PC-3 (cell line): Measurements from ENCODE around the gene ZNF862.

Experiments
- CTCF ChIP-seq: fragments of 300-600 bp; sonication (generic); conservative IDR thresholded peaks from 2 replicates; pipeline ENCODE4 v1.5.1; 2017; ENCODE audit warnings: antibody characterized with exemption, low read depth, mild to moderate bottlenecking, low read length
- EZH2 ChIP-seq: fragments of 300-600 bp; sonication (generic); IDR thresholded peaks from one replicate; pipeline ENCODE4 v1.6.1; 2017; ENCODE audit warnings: antibody characterized with exemption, mild to moderate bottlenecking, low read length; ENCODE audit not compliant: unreplicated experiment

DNA sequence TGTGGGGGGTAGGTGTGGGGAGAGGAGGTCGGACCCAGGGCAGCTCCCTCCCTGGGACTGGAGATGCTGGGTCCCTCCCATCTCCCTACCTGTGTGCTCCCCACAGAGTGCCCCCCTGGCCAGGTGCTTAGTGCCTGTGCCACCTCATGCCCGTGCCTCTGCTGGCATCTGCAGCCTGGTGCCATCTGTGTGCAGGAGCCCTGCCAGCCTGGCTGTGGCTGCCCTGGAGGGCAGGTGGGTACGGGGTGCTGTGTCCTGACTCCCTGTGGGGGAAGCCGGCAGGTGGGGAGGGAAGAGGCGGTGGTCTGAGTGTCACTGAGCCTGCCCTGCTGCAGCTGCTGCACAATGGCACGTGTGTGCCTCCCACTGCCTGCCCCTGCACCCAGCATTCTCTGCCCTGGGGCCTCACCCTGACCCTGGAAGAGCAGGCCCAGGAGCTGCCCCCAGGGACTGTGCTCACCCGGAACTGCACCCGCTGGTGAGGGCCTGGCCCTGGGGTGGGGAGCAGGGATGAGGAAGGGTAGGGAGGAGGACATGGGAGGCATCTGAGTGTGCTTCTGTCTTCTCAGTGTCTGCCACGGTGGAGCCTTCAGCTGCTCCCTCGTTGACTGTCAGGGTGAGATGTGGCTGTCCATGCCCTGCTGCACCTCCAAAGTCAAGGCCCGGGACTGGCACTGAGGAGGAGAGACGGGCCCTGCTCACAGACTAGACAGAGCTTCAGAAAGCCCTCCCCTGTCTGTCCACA is 11.7 kb upstream of the ZNF862 start:
- TF ChIP-seq CTCF (no peak), EZH2 (no peak)
